Measurements from ENCODE around the gene RGS7.

- TF ChIP-seq CTCF (IDR thresholded peaks at IDR 0.05) (no peak), POLR2A (IDR thresholded peaks at IDR 0.05) (no peak)
These were observed 5.2 kb downstream of the RGS7 start for GRCh38 chr1:241351841-241352240.

Data from thyroid gland (tissue), 4 donors.